ENCODE data around the gene GRIN1. TPM values are rescaled to one million over a fixed set of nuclear protein-coding genes. Genes with fewer than 3 reads are reported as not detected.

The GRIN1 gene
- total and polyA plus RNA-seq, 2 of the 8 experiments (the other 6 are each of a cell fraction or from before 2014, with no cell fraction given), result 0.48 to 2.1 TPM

- no peak overlapping the region for H3K27ac ChIP-seq (ENCODE audit: low read depth, low read length)
- H3K18ac ChIP-seq (ENCODE audit: extremely low read depth, low read length), result no peak overlapping the region
- POLR2A ChIA-PET (ENCODE audit: partially characterized antibody), result interaction anchor here (0.5 to 3.3 kb wide), 10 partner anchors 10 to 747 kb away, joined by 3 to 15 read pairs (median 3); partner anchors contain the start of genes ANAPC2, SSNA1 and TUBB4B
- no peak overlapping the region for H3K56ac ChIP-seq (replicated peaks; ENCODE audit: insufficient read length, low read depth, low read length)
- H3K9ac ChIP-seq (replicated peaks in 1 of 4; ENCODE audit: extremely low read depth in 1 of 4, low read depth in 3 of 4, low read length in 3 of 4), result no peak overlapping the region
- no peak overlapping the region for H4K5ac ChIP-seq (ENCODE audit: insufficient read length, low read depth, low read length)
- no peak overlapping the region for H2BK120ac ChIP-seq (replicated peaks; ENCODE audit: low read depth, low read length)
- WGBS, 2 experiments (ENCODE audit: extremely low coverage in 1 of 2, insufficient coverage in 1 of 2, insufficient read length in 1 of 2, insufficient replicate concordance in 2 of 2, low coverage in 1 of 2, low lambda C conversion rate in 2 of 2, missing lambda C conversion rate in 1 of 2), result 84% methylated on average over 18 of the region's 21 CpGs; no CpG with 5 or more reads in 1 of the 2 experiments
- no peak overlapping the region for H3K4me2 ChIP-seq (ENCODE audit: insufficient read depth in 1 of 2, low read depth in 2 of 2, low read length in 2 of 2)
- CTCF ChIA-PET (ENCODE audit: partially characterized antibody), result interaction anchor here (0.9 to 4.3 kb wide), 5 partner anchors 20 to 138 kb away, joined by 3 to 29 read pairs (median 8); no protein-coding TSS in a partner anchor
- no peaks in the 10 kb centered on the region; a peak in 1 of 8 replicates for H3K36me3 ChIP-seq (ENCODE audit: control insufficient read depth in 2 of 4, insufficient read depth in 4 of 4, low read length in 3 of 4)
- H3K14ac ChIP-seq (ENCODE audit: insufficient read length), result no peak overlapping the region
- peaks cover 13% of the 10 kb centered on the region; the same call in 1 of the 2 replicates for H3K23me2 ChIP-seq (ENCODE audit: low read depth, low read length)
- H3K27me3 ChIP-seq (replicated peaks in 1 of 4; ENCODE audit: control insufficient read depth in 3 of 4, extremely low read depth in 1 of 4, insufficient read depth in 3 of 4, low read length in 3 of 4), result peaks cover 18 to 44% (median 35%) of the 10 kb centered on the region in 4 experiments
- H3K79me2 ChIP-seq (ENCODE audit: control insufficient read depth in 1 of 2, insufficient read depth in 2 of 2, low read length in 2 of 2), result no peaks in the 10 kb centered on the region
- H3K23ac ChIP-seq (ENCODE audit: insufficient read length), result no peak overlapping the region
- peaks cover 0 to 18% of the 10 kb centered on the region in 2 experiments for H4K20me1 ChIP-seq (replicated peaks in 1 of 2; ENCODE audit: control insufficient read depth in 1 of 2, insufficient read depth in 2 of 2, low read length in 2 of 2)
- H2BK20ac ChIP-seq (ENCODE audit: low read length), result 0 out of 2 replicates have a peak overlapping the region, but pooled peaks have one; percentile 10
- H4K8ac ChIP-seq (ENCODE audit: extremely low read depth, insufficient read depth, low read length), result no peak overlapping the region
- H2BK5ac ChIP-seq (ENCODE audit: low read depth, low read length), result no peak overlapping the region
- H4K91ac ChIP-seq (replicated peaks; ENCODE audit: insufficient read length, low read length), result no peak overlapping the region
- H2BK12ac ChIP-seq (ENCODE audit: low read depth, low read length), result no peak overlapping the region
- no peak overlapping the region for H2AFZ ChIP-seq (ENCODE audit: low read length)
- DNase-seq (ENCODE audit: low read depth in 1 of 2, low spot score in 2 of 2), result no peak
- H3K4me3 ChIP-seq (ENCODE audit: extremely low read depth in 1 of 4, insufficient read depth in 2 of 4, low read depth in 3 of 4, low read length in 4 of 4), result no peak overlapping the region
- no peaks in the 10 kb centered on the region for H3K9me3 ChIP-seq (ENCODE audit: insufficient read depth in 2 of 2, low read depth in 1 of 2, low read length in 1 of 2)
- no peak overlapping the region for H2BK15ac ChIP-seq (ENCODE audit: low read length)
- no peak for FAIRE-seq
- no peak overlapping the region for H3K4ac ChIP-seq (replicated peaks; ENCODE audit: insufficient read length, low read depth, low read length)
- H2AK5ac ChIP-seq (ENCODE audit: low read depth, low read length), result no peak overlapping the region
- no peaks in the 10 kb centered on the region for H3K79me1 ChIP-seq (ENCODE audit: low read depth, low read length)
- peaks cover 0 to 24% (median 13%) of the 10 kb centered on the region in 4 experiments; a peak in 6 of 7 replicates for H3K4me1 ChIP-seq (replicated peaks in 1 of 4; ENCODE audit: control insufficient read depth in 3 of 4, insufficient read depth in 4 of 4, low read length in 3 of 4)
- TF ChIP-seq RNF2 (IDR thresholded peaks at IDR 0.05; ENCODE audit: borderline replicate concordance, low read depth, low read length, missing control alignments, poor library complexity, severe bottlenecking) (no peak), CTBP2 (IDR thresholded peaks at IDR 0.05; ENCODE audit: borderline replicate concordance, insufficient read depth, insufficient read length, low read length) (no peak), KDM5A (IDR thresholded peaks at IDR 0.05; ENCODE audit: low read length) (no peak), CBX5 (IDR thresholded peaks at IDR 0.05; ENCODE audit: low read depth, low read length) (no peak), GABPA (IDR thresholded peaks at IDR 0.05; ENCODE audit: borderline replicate concordance, insufficient read depth, low read length) (no peak), YY1 (IDR thresholded peaks at IDR 0.05; ENCODE audit: low read depth, low read length) (no peak)
Measured at GRCh38 chr9:137172901-137173795, 34.2 kb downstream of the GRIN1 start.

Measured in H1 (cell line).